Activated CD4-positive, alpha-beta T cell treated with anti-CD3 and anti-CD28 coated beads, Interleukin-2, amount 50 U/mL, for 1 hour (primary cell): ENCODE measurements around the gene SCCPDH.
"Not testable (repeated sequence)": the region's sequence is repeated elsewhere in the genome, so short reads cannot be mapped to it uniquely, and the experiment has no call there.

Experiments used
- DNase-seq: peaks from one replicate; pipeline ENCODE4 v3.0.0-alpha.2; 2020

The SCCPDH gene, protein sequence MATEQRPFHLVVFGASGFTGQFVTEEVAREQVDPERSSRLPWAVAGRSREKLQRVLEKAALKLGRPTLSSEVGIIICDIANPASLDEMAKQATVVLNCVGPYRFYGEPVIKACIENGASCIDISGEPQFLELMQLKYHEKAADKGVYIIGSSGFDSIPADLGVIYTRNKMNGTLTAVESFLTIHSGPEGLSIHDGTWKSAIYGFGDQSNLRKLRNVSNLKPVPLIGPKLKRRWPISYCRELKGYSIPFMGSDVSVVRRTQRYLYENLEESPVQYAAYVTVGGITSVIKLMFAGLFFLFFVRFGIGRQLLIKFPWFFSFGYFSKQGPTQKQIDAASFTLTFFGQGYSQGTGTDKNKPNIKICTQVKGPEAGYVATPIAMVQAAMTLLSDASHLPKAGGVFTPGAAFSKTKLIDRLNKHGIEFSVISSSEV

DNA sequence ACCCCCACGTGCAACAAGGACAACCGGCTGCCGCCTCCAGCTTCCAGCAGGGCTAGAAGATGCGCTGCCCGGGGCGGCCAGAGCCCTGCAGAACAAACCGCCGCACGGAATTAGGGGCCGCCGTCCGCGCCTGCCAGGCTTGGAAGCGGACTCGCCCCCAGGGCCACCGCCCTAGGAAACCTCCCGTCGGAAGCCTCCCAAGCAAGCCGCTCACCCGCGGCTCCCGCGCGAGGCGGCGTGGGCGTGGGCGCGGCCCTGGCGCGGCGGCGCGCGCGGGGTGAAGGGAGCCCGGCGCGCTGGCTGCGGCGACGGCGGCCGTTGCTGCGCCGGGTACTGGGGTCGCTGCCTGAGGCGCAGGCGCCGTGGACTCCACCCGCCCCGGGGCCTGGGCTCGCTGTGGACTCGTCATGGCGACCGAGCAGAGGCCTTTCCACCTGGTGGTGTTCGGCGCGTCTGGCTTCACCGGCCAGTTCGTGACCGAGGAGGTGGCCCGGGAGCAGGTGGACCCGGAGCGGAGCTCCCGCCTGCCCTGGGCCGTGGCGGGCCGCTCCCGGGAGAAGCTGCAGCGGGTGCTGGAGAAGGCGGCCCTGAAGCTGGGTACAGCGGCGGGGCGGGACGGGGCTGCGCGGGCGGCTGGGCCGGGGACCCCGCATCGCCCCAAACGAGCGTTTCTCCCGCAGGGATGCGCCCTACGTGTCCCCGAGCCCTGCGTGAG lies at the start of gene SCCPDH:
SCCPDH (plus strand) TSS at position 394 of the 715 bp plus-strand sequence; CDS start at position 408, 14 bp downstream.
- peak; percentile 44 for DNase-seq

- DNase-seq, result no peak
Measured at GRCh38 chr1:246677842-246678241, 46.4 kb upstream of the SCCPDH start.

GRCh38 chr1:246678816-246679793 lies 45.1 kb upstream of the SCCPDH start:
- DNase-seq, result no peak

GRCh38 chr1:246679794-246680177 lies 44.4 kb upstream of the SCCPDH start:
- DNase-seq, result no peak

DNA sequence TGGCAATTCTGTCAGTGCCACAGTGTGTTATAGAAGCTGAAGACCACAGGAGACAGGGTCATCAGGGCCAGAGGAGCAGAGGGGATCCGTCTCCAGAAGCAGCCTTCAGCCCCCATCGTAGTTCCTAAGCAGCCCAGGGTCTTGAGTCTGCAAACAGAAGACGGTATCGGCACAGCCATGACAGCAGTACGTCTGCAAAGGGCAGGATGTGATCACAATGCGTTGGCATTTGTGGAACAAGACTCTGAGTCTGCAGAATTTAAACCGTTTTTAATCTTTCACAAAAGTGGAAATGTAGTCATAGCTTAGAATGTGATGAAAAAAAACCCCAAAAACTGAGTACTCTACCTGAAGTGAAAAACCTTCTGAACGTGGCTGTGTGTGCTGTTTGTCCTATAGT lies 44.0 kb upstream of the SCCPDH start:
- DNase-seq, result no peak

GRCh38 chr1:246680696-246681130 lies 43.5 kb upstream of the SCCPDH start:
- no peak for DNase-seq

- DNase-seq, result no peak
Measured at GRCh38 chr1:246681900-246682895, 42.0 kb upstream of the SCCPDH start.

GRCh38 chr1:246683521-246683920 lies 40.7 kb upstream of the SCCPDH start:
- no peak for DNase-seq

DNA sequence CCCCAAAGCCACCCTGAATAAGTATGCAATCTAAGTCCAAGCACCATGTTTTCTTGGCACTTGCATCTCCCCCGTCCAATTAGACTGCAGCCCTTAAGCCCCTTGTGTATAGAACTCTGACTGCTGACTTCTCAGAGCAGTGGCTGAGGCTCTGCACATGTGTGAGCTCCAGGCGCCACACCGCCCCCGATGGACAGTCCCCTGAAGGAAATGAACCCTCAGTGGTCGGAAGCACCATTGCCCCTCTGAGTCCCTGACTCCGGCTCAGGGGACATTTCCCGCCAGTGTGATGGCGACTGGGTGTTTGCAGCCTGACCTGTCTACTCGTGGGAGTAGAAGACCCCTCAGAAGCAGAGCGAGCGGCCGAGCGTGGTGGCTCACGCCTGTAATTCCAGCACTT lies 37.2 kb upstream of the SCCPDH start:
- no peak for DNase-seq

GRCh38 chr1:246689409-246690008 lies 34.7 kb upstream of the SCCPDH start:
- DNase-seq, result peak; percentile 7

DNA sequence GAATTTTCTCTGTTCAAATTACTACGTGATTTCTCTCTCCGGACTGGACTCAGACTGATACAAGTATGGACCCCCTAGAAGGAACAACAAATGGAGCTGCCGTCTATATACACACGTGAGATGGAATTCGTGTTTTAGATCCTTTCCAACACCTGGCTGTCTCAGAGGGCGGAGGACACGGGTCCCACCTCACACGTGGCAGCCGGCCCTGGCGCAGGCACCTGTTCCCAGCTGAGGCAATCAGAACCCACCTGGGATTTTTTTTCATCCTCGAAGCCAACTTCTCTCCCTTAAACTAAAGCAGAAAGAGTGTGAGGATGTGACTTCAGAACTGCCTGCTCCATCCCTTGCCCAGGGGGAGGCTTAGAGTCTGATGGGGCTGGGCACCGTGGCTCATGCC lies 34.1 kb upstream of the SCCPDH start:
- no peak for DNase-seq

DNA sequence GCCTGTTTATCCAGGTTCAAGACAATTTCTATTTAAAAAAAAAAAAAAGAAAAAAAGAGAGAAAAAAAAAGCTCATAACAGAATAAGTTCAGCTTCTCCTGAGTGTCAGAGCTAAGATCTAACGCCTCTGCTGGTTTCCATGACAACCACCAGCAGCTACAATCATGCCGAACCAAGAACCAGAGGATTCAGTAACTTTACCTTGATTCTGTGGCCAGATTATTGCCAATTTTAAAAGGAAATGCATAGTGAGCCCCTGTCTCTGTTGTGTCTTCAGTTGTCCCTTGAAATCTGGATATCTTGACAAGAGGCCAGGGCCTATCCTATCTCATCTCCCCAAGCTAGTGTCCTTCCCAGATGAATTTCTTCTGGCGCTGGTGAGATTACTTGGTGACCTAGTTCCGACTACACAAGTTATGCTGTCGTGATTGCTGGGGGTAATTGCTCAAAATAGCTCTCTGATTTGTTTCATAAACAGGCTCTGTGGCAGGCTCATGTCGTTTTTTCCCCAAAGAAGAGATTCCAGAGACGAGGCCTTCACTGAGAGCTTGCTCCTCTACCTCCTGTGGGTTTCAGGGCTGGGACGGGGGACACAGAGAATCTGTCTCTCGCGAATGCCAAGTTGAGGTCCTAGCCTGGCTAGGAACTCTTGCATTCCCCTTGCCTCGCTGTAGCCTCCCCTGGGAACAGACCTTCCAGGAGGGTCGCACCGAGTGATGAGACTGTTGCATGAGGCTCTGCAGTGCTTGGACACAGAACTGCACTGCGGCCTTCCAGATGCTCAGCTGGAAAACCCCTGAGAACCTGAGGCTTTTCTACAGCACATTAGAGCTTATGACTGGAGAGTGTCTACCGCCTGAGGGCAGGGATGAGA lies 32.4 kb upstream of the SCCPDH start:
- no peak for DNase-seq

GRCh38 chr1:246694213-246694895 lies 29.9 kb upstream of the SCCPDH start:
- not testable (repeated sequence) for DNase-seq

DNA sequence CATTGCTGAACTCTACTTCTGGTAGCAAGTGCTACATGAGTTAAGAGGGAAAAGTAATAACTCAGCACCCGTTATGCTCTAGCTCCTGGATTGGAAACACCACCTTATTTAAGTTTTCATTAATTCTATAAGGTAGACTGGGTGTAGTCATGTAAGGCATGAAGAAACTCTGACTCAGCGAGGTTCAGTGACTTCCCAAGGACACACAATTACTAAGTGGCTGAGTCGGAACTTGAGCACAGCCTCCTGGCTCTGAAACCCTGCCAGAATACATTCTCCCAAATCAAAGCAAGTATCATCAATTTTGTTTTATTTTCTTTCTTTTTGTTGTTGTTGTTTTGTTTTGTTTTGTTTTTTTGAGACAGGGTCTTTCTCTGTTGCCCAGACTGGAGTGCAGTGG lies 29.1 kb upstream of the SCCPDH start:
- DNase-seq, result no peak

DNA sequence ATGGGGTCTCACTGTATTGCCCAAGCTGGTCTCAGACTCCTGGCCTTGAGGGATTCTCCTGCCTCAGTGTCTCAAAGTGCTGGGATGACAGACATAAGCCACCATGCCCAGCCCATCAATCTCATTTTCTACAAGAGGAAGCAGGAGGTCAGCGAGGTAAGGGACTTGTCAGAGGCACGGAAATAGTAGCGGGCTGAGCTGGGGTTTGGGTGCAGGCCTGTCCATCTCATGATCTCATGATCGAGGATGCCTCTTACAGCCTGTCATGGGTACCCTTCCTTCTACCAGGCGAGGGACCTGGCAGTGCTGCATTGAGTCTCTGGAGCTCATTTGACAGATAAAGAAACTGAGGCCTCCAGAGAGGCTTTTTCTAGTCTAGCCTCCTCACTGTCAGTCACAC lies 28.5 kb upstream of the SCCPDH start:
- no peak for DNase-seq

DNA sequence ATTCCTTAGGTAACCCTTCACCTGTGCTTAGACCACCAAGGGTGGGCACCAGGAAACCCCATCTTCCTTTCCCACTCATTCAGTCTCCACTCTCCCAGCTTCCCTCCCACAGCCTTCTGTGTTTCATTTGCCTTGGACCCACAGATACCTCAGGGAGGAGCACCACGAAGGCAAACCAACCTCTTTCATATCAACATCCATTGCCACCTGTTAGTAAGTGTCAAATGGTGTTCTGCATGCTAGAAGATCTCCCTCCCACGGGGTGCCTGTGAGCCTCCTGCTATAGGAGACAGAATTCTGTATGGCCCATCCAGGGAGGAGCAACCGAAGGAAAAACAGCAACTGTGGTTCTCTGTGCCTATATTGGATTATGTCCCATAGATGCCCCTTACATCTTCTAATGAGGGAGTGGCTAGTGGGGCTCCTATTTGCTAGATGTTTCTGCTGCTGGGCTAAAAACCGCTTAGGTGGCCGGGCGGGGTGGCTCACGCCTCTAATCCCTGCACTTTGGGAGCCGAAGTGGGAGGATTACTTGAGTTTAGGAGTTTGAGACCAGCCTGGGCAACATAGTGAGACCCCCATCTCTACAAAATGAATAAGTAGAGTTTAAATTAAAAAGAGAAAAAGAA lies 25.6 kb upstream of the SCCPDH start:
- DNase-seq, result no peak

DNA sequence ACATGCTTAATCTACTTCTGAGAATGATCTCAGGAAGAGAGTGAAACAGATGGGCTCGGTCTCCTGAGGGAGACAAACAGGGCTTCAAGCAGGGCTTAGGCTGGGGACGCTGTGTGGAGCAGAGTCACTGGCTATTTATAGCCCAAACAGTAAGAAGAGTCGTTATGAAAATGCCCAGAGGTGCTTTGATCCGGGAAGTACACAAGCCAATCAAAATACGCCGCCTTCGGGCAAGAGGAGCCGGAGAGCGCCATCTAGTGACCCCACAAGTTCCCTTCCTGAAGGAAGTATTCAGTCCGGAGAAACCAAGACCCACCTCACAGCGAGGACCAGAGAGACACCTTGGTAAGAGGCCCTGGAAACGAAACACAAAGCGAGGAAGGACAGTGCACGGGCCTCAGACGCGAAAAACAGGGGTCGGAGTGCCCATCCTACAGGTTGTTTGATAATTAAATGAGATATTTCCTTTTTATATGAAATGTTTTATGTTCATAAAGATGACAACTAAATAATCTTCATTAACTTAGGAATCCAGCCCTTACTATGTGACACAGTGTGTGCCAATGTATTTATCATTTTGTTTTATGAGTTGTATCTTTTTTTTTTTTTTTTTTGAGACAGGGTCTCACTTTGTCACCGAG lies 25.0 kb upstream of the SCCPDH start:
- peak; percentile 73 for DNase-seq

DNA sequence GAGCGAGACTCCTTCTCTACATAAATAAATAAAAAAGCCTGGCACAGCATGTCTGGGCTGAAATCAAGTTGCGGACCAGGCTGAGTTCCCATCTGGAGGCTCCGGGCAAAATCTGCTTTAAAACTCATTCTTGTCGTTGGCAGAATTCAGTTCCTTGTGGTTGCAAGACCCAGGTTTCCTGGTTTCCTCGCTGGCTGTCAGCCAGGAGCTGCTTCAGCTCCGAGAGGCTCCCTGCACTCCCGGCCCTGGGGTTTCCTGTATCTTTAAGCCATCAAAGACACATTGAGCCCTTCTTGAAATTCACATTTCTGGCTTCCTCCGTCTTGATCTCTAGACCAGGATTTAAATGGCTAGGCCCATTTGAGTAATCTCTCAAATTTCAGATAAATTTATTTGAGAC lies 20.6 kb upstream of the SCCPDH start:
- no peak for DNase-seq

- no peak for DNase-seq
Measured at GRCh38 chr1:246705368-246705767, 18.8 kb upstream of the SCCPDH start.
